Endothelial cell of umbilical vein (primary cell): ENCODE measurements around the gene STK24.

Source experiments
- EZH2 ChIP-seq: IDR thresholded peaks from 2 replicates; pipeline ENCODE4 v1.6.1; 2012; ENCODE audit warnings: borderline replicate concordance, low read depth, mild to moderate bottlenecking, moderate library complexity, low read length, inconsistent platforms; ENCODE audit not compliant: severe bottlenecking
- POLR2A ChIP-seq: IDR thresholded peaks from 2 replicates; pipeline ENCODE4 v1.6.1; 2012; ENCODE audit warnings: low read depth, mild to moderate bottlenecking, control low read depth, low read length

DNA sequence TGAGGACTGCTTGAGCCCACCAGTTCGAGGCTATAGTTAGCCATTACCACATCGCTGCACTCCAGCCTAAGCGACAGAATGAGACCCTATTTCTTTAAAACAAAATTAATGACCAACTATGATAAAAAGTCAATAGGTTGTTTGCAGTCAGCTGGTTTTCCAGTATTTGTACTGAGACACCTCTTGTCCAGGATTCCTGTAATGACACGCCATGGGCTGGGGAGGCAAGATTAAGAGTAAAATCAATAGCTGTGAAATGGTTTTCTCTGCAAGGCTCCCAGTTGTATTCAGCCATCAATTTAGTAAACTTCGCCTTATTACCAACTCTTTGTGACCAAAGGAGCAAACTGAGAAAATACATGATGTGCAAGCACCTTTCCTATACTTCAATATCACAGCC lies 29.5 kb downstream of the STK24 start:
- TF ChIP-seq EZH2 (no peak), POLR2A (no peak)
